Activated T-helper 17 cell treated with anti-CD3 and anti-CD28 coated beads, Interleukin-2, amount 50 U/mL, for 72 hours (primary cell): ENCODE data around the gene NCKAP1. TPM values are rescaled to one million over a fixed set of nuclear protein-coding genes. Genes with fewer than 3 reads are reported as not detected.

Experiments used
- ATAC-seq: fragments of 150-1000 bp; cut with Tn5 transposase; replicated peaks from 2 replicates; pipeline ENCODE4 v1.10.0; 2021; ENCODE audit warnings: mild to moderate bottlenecking, moderate library complexity
- H3K27ac Mint-ChIP-seq: one replicate; pipeline ENCODE4 v1.8.0; 2022; ENCODE audit warnings: mixed read lengths
- H3K27me3 Mint-ChIP-seq: one replicate; pipeline ENCODE4 v1.8.0; 2022; ENCODE audit warnings: mixed read lengths
- H3K36me3 Mint-ChIP-seq: one replicate; pipeline ENCODE4 v1.8.0; 2022; ENCODE audit warnings: low read depth, mild to moderate bottlenecking, mixed read lengths
- H3K4me1 Mint-ChIP-seq: one replicate; pipeline ENCODE4 v1.8.0; 2022; ENCODE audit warnings: mixed read lengths
- H3K4me3 Mint-ChIP-seq: one replicate; pipeline ENCODE4 v1.8.0; 2022; ENCODE audit warnings: mild to moderate bottlenecking, mixed read lengths
- H3K9me3 Mint-ChIP-seq: one replicate; pipeline ENCODE4 v1.8.0; 2022; ENCODE audit warnings: mixed read lengths
- total RNA-seq, 2 donors: library from RNA; stranded (reverse); gene quantifications; one replicate each; pipeline ENCODE4 v1.2.3, GENCODE V29; 2022

The NCKAP1 gene
- total RNA-seq, 2 donors from 2014 or later: 7.6 to 8.4 TPM

- peaks cover 40% of the 10 kb centered on the region for H3K27me3 Mint-ChIP-seq
- H3K4me1 Mint-ChIP-seq: peaks cover 4% of the 10 kb centered on the region
- ATAC-seq: no peak
- no peaks in the 10 kb centered on the region for H3K9me3 Mint-ChIP-seq
- no peaks in the 10 kb centered on the region for H3K36me3 Mint-ChIP-seq
- H3K4me3 Mint-ChIP-seq: no peak overlapping the region
- no peak overlapping the region for H3K27ac Mint-ChIP-seq
Measured at GRCh38 chr2:182860858-182861257, 177.4 kb downstream of the NCKAP1 start.

Other genes with a start within 250 kb of the NCKAP1 start
- not detected for gene FRZB, start 171.8 kb downstream of the NCKAP1 start, total RNA-seq
- gene DUSP19, start 40.3 kb upstream of the NCKAP1 start, total RNA-seq: 1 to 10 TPM; 1.6 to 2.1 TPM
- gene NUP35, start 86.0 kb upstream of the NCKAP1 start, total RNA-seq: 10 to 100 TPM; 30.6 to 33.2 TPM